Omental fat pad (tissue), 4 donors: ENCODE results near the gene OTOP2. TPM values are rescaled to one million over a fixed set of nuclear protein-coding genes. Genes with fewer than 3 reads are reported as not detected.

Source experiments
- ATAC-seq: fragments of 150-250 bp; one replicate; pipeline ENCODE4 v1.9.1; 2016; ENCODE audit warnings: mild to moderate bottlenecking, moderate library complexity; ENCODE audit not compliant: low FRiP score
- DNase-seq: peaks from one replicate; pipeline ENCODE4 v3.0.0-alpha.2; 2019; ENCODE audit warnings: low spot score
- total RNA-seq, 4 donors: library from RNA; depleted of rRNA; stranded (reverse); fragments of >200 nt; gene quantifications; one replicate each; pipeline ENCODE4 v1.1.0, GENCODE V29; 2016
- TF ChIP-seq, protein P1 (sequence below), 3 donors: fragments of 450-650 bp; IDR thresholded peaks; one replicate each; pipeline ENCODE4 v1.5.1; 2016 to 2017; ENCODE audit warnings: antibody characterized with exemption in 3 of 3, mild to moderate bottlenecking in 3 of 3, moderate library complexity in 2 of 3

OTOP2 gene
- total RNA-seq, 4 donors from 2014 or later, result not detected

DNA sequence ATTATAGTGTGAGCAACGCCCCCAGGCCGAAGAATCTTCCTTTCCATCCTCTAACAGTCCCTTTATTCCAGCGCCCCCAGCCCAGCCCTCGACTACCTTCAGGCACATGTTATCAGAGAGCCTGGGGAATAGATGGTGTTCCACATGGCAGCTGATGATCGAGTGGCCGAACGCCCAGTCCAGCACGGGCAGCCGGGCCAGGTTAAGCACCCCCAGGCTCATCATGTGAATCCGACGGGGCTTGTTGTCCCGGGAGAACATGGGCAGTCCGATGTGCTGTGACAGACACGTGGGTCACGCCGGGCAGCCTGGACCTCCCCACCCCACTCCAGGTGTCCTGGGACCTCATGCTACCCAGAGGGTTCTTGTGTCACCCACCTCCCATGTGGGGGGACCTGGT, 44.8 kb upstream of the OTOP2 start:
- TF ChIP-seq, protein P1, sequence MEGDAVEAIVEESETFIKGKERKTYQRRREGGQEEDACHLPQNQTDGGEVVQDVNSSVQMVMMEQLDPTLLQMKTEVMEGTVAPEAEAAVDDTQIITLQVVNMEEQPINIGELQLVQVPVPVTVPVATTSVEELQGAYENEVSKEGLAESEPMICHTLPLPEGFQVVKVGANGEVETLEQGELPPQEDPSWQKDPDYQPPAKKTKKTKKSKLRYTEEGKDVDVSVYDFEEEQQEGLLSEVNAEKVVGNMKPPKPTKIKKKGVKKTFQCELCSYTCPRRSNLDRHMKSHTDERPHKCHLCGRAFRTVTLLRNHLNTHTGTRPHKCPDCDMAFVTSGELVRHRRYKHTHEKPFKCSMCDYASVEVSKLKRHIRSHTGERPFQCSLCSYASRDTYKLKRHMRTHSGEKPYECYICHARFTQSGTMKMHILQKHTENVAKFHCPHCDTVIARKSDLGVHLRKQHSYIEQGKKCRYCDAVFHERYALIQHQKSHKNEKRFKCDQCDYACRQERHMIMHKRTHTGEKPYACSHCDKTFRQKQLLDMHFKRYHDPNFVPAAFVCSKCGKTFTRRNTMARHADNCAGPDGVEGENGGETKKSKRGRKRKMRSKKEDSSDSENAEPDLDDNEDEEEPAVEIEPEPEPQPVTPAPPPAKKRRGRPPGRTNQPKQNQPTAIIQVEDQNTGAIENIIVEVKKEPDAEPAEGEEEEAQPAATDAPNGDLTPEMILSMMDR (IDR thresholded peaks at IDR 0.05), result no peak

DNA sequence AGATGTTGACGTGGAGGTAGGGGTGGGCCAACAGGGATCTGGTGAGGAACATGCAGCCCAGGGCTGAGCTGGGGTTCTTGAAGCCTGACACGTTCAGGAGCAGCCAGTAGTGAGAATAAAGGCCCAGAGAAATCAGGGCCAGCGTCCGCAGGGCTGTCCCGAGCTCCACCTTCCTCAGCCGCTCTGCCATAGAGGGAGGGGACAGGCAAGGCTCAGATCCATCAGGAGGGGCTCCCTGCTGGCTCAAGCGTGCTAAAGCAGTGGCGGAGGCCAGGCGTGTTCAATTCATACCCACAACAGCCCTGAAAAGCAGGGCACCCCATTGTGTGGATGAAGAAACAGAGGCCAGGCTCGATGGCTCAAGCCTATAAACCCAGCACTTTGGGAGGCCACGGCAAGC, 43.0 kb upstream of the OTOP2 start:
- DNase-seq (no peak), ATAC-seq (no peak)
- TF ChIP-seq, protein P1 (IDR thresholded peaks at IDR 0.05), result no peak

More for the DNA sequence above, 44.8 kb upstream of the OTOP2 start:
- ATAC-seq (no peak), DNase-seq (no peak)

DNA sequence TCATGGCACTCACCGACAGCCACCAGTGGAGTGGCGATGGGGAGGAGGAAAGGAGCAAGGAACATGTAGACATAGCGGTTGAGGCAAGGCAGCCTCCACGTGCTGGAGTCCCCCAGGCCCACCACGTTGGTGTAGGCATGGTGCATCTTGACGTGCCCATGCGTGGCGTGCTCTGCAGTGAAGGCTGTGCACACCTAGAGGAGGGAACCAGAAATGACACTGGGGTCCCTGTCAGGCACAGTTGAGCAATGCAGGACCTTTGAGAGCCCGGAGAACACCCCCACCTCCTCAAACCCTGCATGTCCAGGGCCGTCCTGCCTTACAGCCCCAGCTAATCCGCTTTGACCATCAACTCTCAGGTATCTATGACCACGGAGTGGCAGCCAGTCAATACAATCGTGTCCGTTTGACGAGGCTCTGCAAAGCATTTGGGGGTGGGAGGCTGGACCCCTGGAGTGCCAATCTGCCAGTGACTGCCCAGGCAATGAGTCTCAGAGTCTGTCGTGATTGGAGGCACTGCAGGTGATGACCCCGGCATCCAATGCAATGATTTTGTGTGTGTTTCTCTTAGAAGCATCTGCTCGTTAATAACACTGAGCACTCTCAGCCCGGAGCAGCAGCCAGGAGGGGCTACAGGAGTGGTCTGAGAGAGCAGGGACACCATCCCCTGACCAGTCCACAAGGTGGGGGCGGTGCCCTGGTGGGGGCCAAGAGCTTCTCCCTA, 41.4 kb upstream of the OTOP2 start:
- TF ChIP-seq, protein P1 (IDR thresholded peaks at IDR 0.05), result no peak
- ATAC-seq (no peak), DNase-seq (no peak)

DNA sequence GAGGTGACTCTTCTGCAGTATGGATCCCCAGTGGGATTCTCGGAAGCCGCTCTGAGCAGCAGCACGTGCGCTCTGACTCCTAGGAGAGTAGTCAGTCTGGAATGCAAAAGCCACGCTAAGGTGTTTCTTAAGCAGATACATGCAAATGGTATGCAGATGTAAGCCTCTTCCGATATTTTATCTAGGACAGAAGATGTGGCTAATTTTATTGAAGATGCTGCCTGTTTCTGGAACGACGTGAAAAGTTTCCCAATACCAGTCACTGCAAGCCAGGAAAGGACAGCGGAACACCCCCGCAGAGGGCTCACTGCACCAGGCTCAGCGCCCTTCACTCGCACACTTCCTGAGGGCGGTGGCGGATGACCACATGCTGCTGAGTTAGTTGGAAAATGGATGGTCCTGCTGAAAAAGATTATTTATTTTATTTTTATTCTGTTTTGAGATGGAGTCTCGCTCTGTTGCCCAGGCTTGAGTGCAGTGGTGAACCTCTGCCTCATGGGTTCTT, 40.8 kb upstream of the OTOP2 start:
- ATAC-seq, result no peak
- no peak for DNase-seq
- TF ChIP-seq, protein P1 (IDR thresholded peaks at IDR 0.05), result no peak

DNA sequence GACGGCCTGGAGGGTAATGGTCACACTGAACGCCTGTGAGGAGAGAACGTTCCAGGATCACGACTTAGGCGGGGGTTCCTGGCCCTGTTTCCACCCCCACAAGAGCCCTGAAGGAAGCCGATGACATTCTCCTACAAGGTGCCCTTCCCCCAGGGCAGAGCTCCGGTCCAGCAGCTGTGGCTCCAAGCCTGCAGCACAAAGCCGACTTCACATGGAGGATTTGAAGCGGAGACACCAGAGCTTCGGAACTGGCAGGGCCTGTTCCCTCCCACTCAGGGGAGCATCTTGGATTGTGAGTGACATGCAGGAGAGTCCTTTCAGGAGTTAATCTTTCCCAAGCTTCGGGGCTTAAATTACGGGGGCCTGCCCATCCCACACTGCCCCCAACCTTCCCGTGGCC, 35.6 kb upstream of the OTOP2 start:
- TF ChIP-seq, protein P1 (IDR thresholded peaks at IDR 0.05), result no peak
- no peak for DNase-seq
- ATAC-seq, result no peak

DNA sequence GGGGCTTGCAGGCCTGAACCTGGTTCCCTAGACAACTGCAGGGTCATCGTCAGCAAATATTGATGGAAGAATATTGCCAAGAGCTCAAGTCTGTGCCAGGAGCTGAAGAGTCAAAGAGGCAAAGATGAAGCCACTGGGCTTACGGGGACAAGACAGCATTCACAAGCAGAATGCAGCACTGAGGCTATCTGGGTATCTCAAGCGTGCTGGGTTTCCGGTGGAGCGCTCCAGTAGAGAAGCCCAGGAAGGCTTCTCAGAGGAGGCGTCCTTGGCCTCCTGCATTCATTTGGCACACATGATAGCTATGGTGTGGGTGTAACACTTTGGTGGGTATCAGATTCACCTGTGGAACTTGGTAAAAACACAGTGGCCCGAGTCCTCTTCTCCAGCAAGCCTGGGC, 33.5 kb upstream of the OTOP2 start:
- ATAC-seq, result no peak
- no peak for DNase-seq
- TF ChIP-seq, protein P1 (IDR thresholded peaks at IDR 0.05), result no peak
